Activated CD4-positive, alpha-beta T cell treated with anti-CD3 and anti-CD28 coated beads for 4 hours (primary cell): Measurements from ENCODE around the gene EPM2A.
"Not testable (repeated sequence)": the region's sequence is repeated elsewhere in the genome, so short reads cannot be mapped to it uniquely, and the experiment has no call there.

Source experiments
- DNase-seq, 2 donors: peaks; one replicate each; pipeline ENCODE4 v3.0.0-alpha.2; 2020

EPM2A gene

GRCh38 chr6:145728444-145729385, 6.6 kb downstream of the EPM2A start:
- no peak for DNase-seq

GRCh38 chr6:145727817-145728388, 7.4 kb downstream of the EPM2A start:
- no peak for DNase-seq

- DNase-seq = no peak
These were observed 9.8 kb downstream of the EPM2A start for GRCh38 chr6:145725570-145725969.

- no peak for DNase-seq
These were observed 11.7 kb downstream of the EPM2A start for GRCh38 chr6:145723646-145724045.

GRCh38 chr6:145722190-145722589, 13.1 kb downstream of the EPM2A start:
- no peak for DNase-seq

GRCh38 chr6:145721144-145721543, 14.2 kb downstream of the EPM2A start:
- DNase-seq = no peak

- DNase-seq = no peak
These were observed 19.9 kb downstream of the EPM2A start for GRCh38 chr6:145715426-145715825.

- no peak for DNase-seq
These were observed 20.6 kb downstream of the EPM2A start for GRCh38 chr6:145714731-145715130.

- no peak for DNase-seq
These were observed 21.5 kb downstream of the EPM2A start for GRCh38 chr6:145713773-145714172.

GRCh38 chr6:145711372-145711771, 23.9 kb downstream of the EPM2A start:
- DNase-seq = no peak

GRCh38 chr6:145707397-145707796, 27.9 kb downstream of the EPM2A start:
- no peak for DNase-seq

GRCh38 chr6:145705561-145705960, 29.8 kb downstream of the EPM2A start:
- DNase-seq = no peak

GRCh38 chr6:145704143-145704781, 31.1 kb downstream of the EPM2A start:
- DNase-seq = no peak

GRCh38 chr6:145699462-145699861, 35.9 kb downstream of the EPM2A start:
- no peak for DNase-seq

GRCh38 chr6:145697401-145697800, 37.9 kb downstream of the EPM2A start:
- not testable (repeated sequence) for DNase-seq

- DNase-seq = no peak
These were observed 41.1 kb downstream of the EPM2A start for GRCh38 chr6:145694083-145694737.

- no peak for DNase-seq
These were observed 44.4 kb downstream of the EPM2A start for GRCh38 chr6:145690969-145691368.

- no peak for DNase-seq
These were observed 45.8 kb downstream of the EPM2A start for GRCh38 chr6:145689529-145689928.

- DNase-seq = no peak
These were observed 46.8 kb downstream of the EPM2A start for GRCh38 chr6:145688493-145688905.

GRCh38 chr6:145685932-145686331, 49.4 kb downstream of the EPM2A start:
- DNase-seq = no peak

- DNase-seq = no peak
These were observed 53.4 kb downstream of the EPM2A start for GRCh38 chr6:145681965-145682364.

GRCh38 chr6:145673504-145673903, 61.8 kb downstream of the EPM2A start:
- no peak for DNase-seq

- DNase-seq = no peak
These were observed 65.0 kb downstream of the EPM2A start for GRCh38 chr6:145670311-145670710.
